PFSK-1 (cell line): ENCODE measurements around the gene NDUFAF3.

Experiments
- FOXP2 ChIP-seq: optimal IDR thresholded peaks from 2 replicates; pipeline ENCODE3; 2011; ENCODE audit warnings: borderline replicate concordance, control low read depth, inconsistent platforms; ENCODE audit not compliant: insufficient read depth; ENCODE audit errors: extremely low read length, extremely low read depth
- POLR2AphosphoS5 ChIP-seq: IDR thresholded peaks from 2 replicates; pipeline ENCODE4 v1.6.1; 2012; ENCODE audit warnings: low read depth, mild to moderate bottlenecking, control low read depth, low read length, moderate library complexity
- REST ChIP-seq, 2 experiments: IDR thresholded peaks; 2 replicates each; pipeline versions ENCODE4 v1.6.1 to v1.8.0; 2011 to 2012; ENCODE audit warnings: low read depth in 2 of 2, low read length in 2 of 2, control low read depth in 1 of 2, inconsistent platforms in 1 of 2, mild to moderate bottlenecking in 1 of 2, moderate library complexity in 1 of 2; ENCODE audit not compliant: insufficient read depth in 1 of 2
- SIN3A ChIP-seq: IDR thresholded peaks from 2 replicates; pipeline ENCODE4 v1.6.1; 2012; ENCODE audit warnings: mild to moderate bottlenecking, low read length, moderate library complexity, borderline replicate concordance; ENCODE audit not compliant: insufficient read depth
- TAF1 ChIP-seq: IDR thresholded peaks from 2 replicates; pipeline ENCODE4 v1.6.1; 2012; ENCODE audit warnings: low read length, control low read depth, borderline replicate concordance; ENCODE audit not compliant: insufficient read depth

GRCh38 chr3:48974076-48974864, 47.7 kb upstream of the NDUFAF3 start:
- TF ChIP-seq POLR2AphosphoS5 (no peak), SIN3A (no peak), TAF1 (no peak), REST (IDR thresholded peaks at IDR 0.05; ENCODE audit: insufficient read depth in 1 of 2, low read depth in 2 of 2, low read length in 2 of 2) (no peak), FOXP2 (no peak)
